Glutamatergic neuron (in vitro differentiated cells): ENCODE measurements around the gene UCN3. TPM values are rescaled to one million over a fixed set of nuclear protein-coding genes. Genes with fewer than 3 reads are reported as not detected.

Source experiments
- DNase-seq: peaks from one replicate; pipeline ENCODE4 v3.0.0; 2022
- H3K27ac Mint-ChIP-seq: one replicate; pipeline ENCODE4 v1.8.0; 2020; ENCODE audit warnings: mild to moderate bottlenecking, mixed read lengths, inconsistent platforms; ENCODE audit not compliant: unreplicated experiment
- H3K27me3 Mint-ChIP-seq: one replicate; pipeline ENCODE4 v1.8.0; 2020; ENCODE audit warnings: mild to moderate bottlenecking, moderate library complexity, mixed read lengths, inconsistent platforms; ENCODE audit not compliant: unreplicated experiment
- H3K36me3 Mint-ChIP-seq: one replicate; pipeline ENCODE4 v1.8.0; 2020; ENCODE audit warnings: mild to moderate bottlenecking, mixed read lengths, inconsistent platforms; ENCODE audit not compliant: unreplicated experiment
- H3K4me1 Mint-ChIP-seq: one replicate; pipeline ENCODE4 v1.8.0; 2020; ENCODE audit warnings: mild to moderate bottlenecking, low read depth, mixed read lengths, inconsistent platforms; ENCODE audit not compliant: unreplicated experiment
- H3K4me3 Mint-ChIP-seq: one replicate; pipeline ENCODE4 v1.8.0; 2020; ENCODE audit warnings: mild to moderate bottlenecking, mixed read lengths, inconsistent platforms; ENCODE audit not compliant: unreplicated experiment
- H3K9me3 Mint-ChIP-seq: one replicate; pipeline ENCODE4 v1.8.0; 2020; ENCODE audit warnings: mild to moderate bottlenecking, moderate library complexity, mixed read lengths, inconsistent platforms; ENCODE audit not compliant: unreplicated experiment
- total RNA-seq: library from RNA; stranded (reverse); fragmentation: NEBNext Ultra II Directional; extraction: Animal tissue kit (Norgen Biotek cat#: 25700); gene quantifications from one replicate; pipeline ENCODE4 v1.2.1, GENCODE V29; 2021; ENCODE audit not compliant: unreplicated experiment
- TF ChIP-seq, protein P1 (sequence below): fragments of 200-600 bp; sonication (generic); IDR thresholded peaks from one replicate; pipeline ENCODE4 v1.5.0; 2021; ENCODE audit not compliant: partially characterized antibody, unreplicated experiment

Gene UCN3
- total RNA-seq, 1 donor from 2014 or later: not detected

DNA sequence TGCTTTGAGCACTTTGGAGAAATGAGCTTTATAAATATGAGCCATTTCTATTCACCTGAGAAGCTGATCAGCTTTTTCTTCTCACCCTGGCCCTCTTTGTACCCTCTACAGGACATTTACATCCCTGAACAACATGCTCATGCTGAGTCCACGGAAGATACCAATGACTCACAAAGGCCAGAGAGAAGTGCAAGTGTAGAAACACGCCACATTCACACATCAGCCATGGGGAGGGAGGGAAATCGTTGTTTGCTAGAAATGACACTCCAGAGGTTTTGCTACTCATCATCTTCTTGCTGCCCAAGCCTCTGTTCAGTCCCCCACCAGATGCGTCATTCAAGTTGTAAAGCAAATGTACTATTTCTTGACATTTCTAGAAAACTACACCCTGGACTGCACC is 2.8 kb upstream of the UCN3 start:
- DNase-seq: no peak
- Mint-ChIP-seq H3K4me3 (no peak overlapping the region), H3K27ac (no peak overlapping the region), H3K9me3 (no peaks in the 10 kb centered on the region), H3K36me3 (no peaks in the 10 kb centered on the region), H3K4me1 (peaks cover 2% of the 10 kb centered on the region), H3K27me3 (peaks cover 3% of the 10 kb centered on the region)
- TF ChIP-seq, protein P1, sequence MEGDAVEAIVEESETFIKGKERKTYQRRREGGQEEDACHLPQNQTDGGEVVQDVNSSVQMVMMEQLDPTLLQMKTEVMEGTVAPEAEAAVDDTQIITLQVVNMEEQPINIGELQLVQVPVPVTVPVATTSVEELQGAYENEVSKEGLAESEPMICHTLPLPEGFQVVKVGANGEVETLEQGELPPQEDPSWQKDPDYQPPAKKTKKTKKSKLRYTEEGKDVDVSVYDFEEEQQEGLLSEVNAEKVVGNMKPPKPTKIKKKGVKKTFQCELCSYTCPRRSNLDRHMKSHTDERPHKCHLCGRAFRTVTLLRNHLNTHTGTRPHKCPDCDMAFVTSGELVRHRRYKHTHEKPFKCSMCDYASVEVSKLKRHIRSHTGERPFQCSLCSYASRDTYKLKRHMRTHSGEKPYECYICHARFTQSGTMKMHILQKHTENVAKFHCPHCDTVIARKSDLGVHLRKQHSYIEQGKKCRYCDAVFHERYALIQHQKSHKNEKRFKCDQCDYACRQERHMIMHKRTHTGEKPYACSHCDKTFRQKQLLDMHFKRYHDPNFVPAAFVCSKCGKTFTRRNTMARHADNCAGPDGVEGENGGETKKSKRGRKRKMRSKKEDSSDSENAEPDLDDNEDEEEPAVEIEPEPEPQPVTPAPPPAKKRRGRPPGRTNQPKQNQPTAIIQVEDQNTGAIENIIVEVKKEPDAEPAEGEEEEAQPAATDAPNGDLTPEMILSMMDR: no peak

DNA sequence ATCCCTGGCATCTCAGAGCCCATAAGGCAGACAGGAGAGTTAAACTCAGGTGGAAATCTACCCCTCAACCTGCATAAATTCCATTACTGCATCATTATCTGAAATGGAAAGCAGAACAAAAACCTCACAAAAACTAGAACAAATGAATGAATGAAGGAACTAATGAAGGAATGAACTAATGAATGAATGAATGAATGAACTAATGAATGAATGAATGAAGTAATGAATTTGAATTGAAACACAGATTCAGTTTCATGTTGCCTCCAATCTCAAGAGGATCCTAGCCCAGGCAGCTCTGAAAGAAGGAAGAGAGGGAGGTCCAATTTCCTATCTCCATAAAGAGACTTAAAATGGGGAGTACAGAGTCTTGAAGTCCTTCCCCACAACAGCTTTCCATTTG is 1.9 kb upstream of the UCN3 start:
- H3K27me3 Mint-ChIP-seq: peaks cover 3% of the 10 kb centered on the region
- no peaks in the 10 kb centered on the region for H3K9me3 Mint-ChIP-seq
- peaks cover 2% of the 10 kb centered on the region for H3K4me1 Mint-ChIP-seq
- no peak overlapping the region for H3K27ac Mint-ChIP-seq
- TF ChIP-seq, protein P1: no peak
- no peak for DNase-seq
- H3K36me3 Mint-ChIP-seq: no peaks in the 10 kb centered on the region
- H3K4me3 Mint-ChIP-seq: no peak overlapping the region

DNA sequence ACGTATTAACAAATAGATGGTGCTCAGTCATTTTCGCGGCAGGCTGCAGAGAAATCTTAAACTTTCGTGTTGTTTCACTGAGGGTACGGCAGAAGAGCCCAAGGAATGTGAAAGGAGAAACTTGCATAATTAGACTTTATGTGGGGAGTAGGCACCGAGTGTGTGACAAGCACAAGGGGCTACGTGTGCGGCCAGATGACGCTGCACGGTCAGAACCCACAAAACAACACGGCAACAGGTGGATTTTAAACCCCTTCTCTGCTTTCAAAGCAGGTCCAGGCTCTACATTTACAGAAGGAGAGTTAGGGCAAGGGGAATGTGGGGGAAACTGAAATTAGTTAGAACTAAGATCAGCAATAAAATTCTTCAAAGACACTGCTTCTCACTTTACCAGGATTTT is 392 bp upstream of the UCN3 start:
- TF ChIP-seq, protein P1: no peak
- H3K27me3 Mint-ChIP-seq: peaks cover 5% of the 10 kb centered on the region
- DNase-seq: no peak
- H3K9me3 Mint-ChIP-seq: no peaks in the 10 kb centered on the region
- no peaks in the 10 kb centered on the region for H3K36me3 Mint-ChIP-seq
- no peak overlapping the region for H3K4me3 Mint-ChIP-seq
- peaks cover 2% of the 10 kb centered on the region for H3K4me1 Mint-ChIP-seq
- H3K27ac Mint-ChIP-seq: no peak overlapping the region

DNA sequence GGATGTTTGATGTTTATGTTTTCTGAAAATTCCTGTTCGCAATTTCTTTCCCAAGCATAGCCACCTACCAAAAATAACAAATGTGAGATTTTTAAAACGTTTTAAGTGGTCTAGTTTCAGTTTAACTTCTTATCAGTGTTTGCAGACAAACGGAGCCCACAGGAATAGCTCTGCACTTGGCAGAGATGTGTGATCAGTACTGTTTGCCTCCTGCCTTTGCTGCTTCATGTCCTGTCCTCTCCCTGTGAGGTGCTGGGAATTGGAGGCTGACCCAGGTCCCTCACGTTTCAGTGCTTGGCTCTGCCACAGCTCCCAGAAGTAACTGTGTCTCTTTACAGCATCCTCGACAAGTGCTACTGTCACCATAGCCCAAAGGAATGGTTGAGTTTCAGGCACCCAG is 1.2 kb downstream of the UCN3 start:
- no peak for DNase-seq
- TF ChIP-seq, protein P1: no peak
- H3K9me3 Mint-ChIP-seq: peaks cover 3% of the 10 kb centered on the region

DNA sequence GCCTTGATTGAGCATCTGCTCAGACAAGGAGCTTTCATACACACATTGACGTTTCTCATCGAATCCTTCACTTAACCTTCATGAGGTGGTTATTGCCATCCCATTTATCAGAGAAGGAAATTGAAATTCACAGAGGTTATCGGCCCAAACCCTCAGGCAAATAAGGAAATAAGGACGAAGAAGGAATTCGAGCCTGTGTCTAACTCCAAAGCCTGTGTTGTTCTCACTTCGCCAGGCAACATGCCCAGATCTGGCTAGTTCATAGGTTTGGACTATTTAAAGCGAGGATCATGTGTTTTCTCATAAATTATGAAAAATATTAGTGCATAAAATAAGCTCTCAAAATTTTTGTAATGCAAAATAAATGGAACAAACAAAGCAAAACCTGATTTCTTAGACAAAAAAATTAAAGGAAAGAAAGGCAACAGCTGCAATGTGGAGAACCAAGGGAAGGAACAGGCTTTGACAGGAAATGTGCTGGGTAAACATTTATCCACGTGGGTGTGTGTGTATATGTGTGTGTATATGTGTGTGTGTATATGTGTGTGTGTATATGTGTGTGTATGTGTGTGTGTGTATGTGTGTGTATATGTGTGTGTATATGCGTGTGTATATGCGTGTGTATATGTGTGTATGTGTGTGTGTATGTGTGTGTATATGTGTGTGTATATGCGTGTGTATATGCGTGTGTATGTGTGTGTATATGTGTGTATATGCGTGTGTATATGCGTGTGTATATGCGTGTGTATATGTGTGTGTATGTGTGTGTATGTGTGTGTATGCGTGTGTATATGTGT is 4.8 kb downstream of the UCN3 start:
- H3K27ac Mint-ChIP-seq: peak overlapping the region; percentile 4
- no peak for DNase-seq
- H3K4me3 Mint-ChIP-seq: no peak overlapping the region
- no peaks in the 10 kb centered on the region for H3K4me1 Mint-ChIP-seq
- peaks cover 5% of the 10 kb centered on the region for H3K27me3 Mint-ChIP-seq
- TF ChIP-seq, protein P1: no peak
- H3K36me3 Mint-ChIP-seq: peaks cover 5% of the 10 kb centered on the region
- H3K9me3 Mint-ChIP-seq: peaks cover 7% of the 10 kb centered on the region

More for the DNA sequence above, 1.2 kb downstream of the UCN3 start:
- Mint-ChIP-seq H3K4me3 (no peak overlapping the region), H3K4me1 (no peaks in the 10 kb centered on the region), H3K27me3 (peaks cover 5% of the 10 kb centered on the region), H3K27ac (no peak overlapping the region), H3K36me3 (no peaks in the 10 kb centered on the region)
